K562 (cell line): ENCODE measurements around the gene TRIM71. TPM values are rescaled to one million over a fixed set of nuclear protein-coding genes. Genes with fewer than 3 reads are reported as not detected.

Experiments used
- ATAC-seq: fragments of 200-7000 bp; cut with Tn5 transposase; 3 replicates; pipeline ENCODE4 v1.9.1; 2020; ENCODE audit warnings: moderate library complexity
- BruUV-seq: library from RNA; stranded (reverse); fragments of 400-500 nt; replicated peaks from 2 replicates; lab custom pipeline; 2021; lab: Mats Ljungman, UMichigan
- CTCF ChIA-PET: fragments of 300-600 bp; formaldehyde crosslinking; extraction: SDS; loops from one replicate; lab custom pipeline; 2021; ENCODE audit warnings: low intra/inter-chr PET ratio; lab: Yijun Ruan, JAX
- POLR2A ChIA-PET: fragments of 300-600, 350-650 bp; sonication (Branson Sonifier 250); formaldehyde crosslinking; extraction: SDS; loops from one replicate; lab custom pipeline; 2021; ENCODE audit warnings: antibody characterized with exemption, inconsistent platforms; lab: Yijun Ruan, JAX
- DNase-seq, 4 experiments: peaks; one replicate each; pipeline versions ENCODE4 v3.0.0 to v3.0.0-alpha.2; 2011 to 2018; ENCODE audit warnings: low spot score in 3 of 4, mixed read lengths in 3 of 4; ENCODE audit errors: extremely low read depth in 1 of 4
- FAIRE-seq: peaks from 2 replicates; lab custom pipeline; 2011; peaks lifted over from hg19 to GRCh38; lab: Jason Lieb, UNC
- H2AFZ ChIP-seq: 2 replicates; pipeline ENCODE4 v1.6.0; 2011; ENCODE audit warnings: low read depth, low read length, control low read depth, inconsistent platforms
- H3K27ac ChIP-seq: fragments of 200-600 bp; 3 replicates; pipeline ENCODE4 v1.8.0; 2011; ENCODE audit warnings: low read depth, mild to moderate bottlenecking, control low read depth, inconsistent platforms, low read length, moderate library complexity, mixed read lengths; ENCODE audit errors: extremely low read depth
- H3K27me3 ChIP-seq, 2 experiments: fragments of 300-600 bp in 1 of 2; 2 replicates in 1 of 2; 3 replicates in 1 of 2; pipeline versions ENCODE4 v1.6.0 to v1.8.0; 2011; ENCODE audit warnings: inconsistent platforms in 2 of 2, low read length in 2 of 2, mild to moderate bottlenecking in 1 of 2, mixed read lengths in 1 of 2, moderate library complexity in 1 of 2; ENCODE audit not compliant: control insufficient read depth in 2 of 2, insufficient read depth in 2 of 2
- H3K36me3 ChIP-seq: fragments of 300-600 bp; 3 replicates; pipeline ENCODE4 v1.8.0; 2011; ENCODE audit warnings: mild to moderate bottlenecking, low read length, inconsistent platforms; ENCODE audit not compliant: control insufficient read depth, insufficient read depth
- H3K4me1 ChIP-seq, 2 experiments: fragments of 200-600 bp in 1 of 2; replicated peaks in 1 of 2; 2 replicates in 1 of 2; 3 replicates in 1 of 2; pipeline versions ENCODE4 v1.5.1 to v1.8.0; 2011; ENCODE audit warnings: inconsistent platforms in 2 of 2, low read length in 2 of 2, mild to moderate bottlenecking in 1 of 2, mixed read lengths in 1 of 2, moderate library complexity in 1 of 2; ENCODE audit not compliant: control insufficient read depth in 2 of 2, insufficient read depth in 2 of 2
- H3K4me2 ChIP-seq: 2 replicates; pipeline ENCODE4 v1.6.1; 2011; ENCODE audit warnings: low read length, control low read depth, inconsistent platforms, mixed read lengths; ENCODE audit not compliant: insufficient read depth
- H3K4me3 ChIP-seq: fragments of 200-600 bp; sonication (generic), shearing (Covaris generic); 2 replicates; pipeline ENCODE4 v1.5.1; 2016; ENCODE audit warnings: control low read depth, inconsistent platforms
- H3K79me2 ChIP-seq: fragments of 200-600 bp; 3 replicates; pipeline ENCODE4 v1.8.0; 2011; ENCODE audit warnings: low read length, inconsistent platforms; ENCODE audit not compliant: control insufficient read depth, insufficient read depth
- H3K9ac ChIP-seq, 2 experiments: 2 replicates each; pipeline versions ENCODE4 v1.6.0 to v1.6.1; 2011; ENCODE audit warnings: low read depth in 2 of 2, low read length in 2 of 2, control low read depth in 1 of 2, inconsistent platforms in 1 of 2, mild to moderate bottlenecking in 1 of 2, mixed read lengths in 1 of 2; ENCODE audit not compliant: insufficient read depth in 1 of 2
- H3K9me1 ChIP-seq: one replicate; pipeline ENCODE4 v1.6.0; 2011; ENCODE audit warnings: inconsistent platforms, mild to moderate bottlenecking, low read length, moderate library complexity; ENCODE audit not compliant: control insufficient read depth, insufficient read depth
- H3K9me3 ChIP-seq: replicated peaks from 2 replicates; pipeline ENCODE4 v1.5.1; 2011; ENCODE audit warnings: low read depth, low read length, inconsistent platforms; ENCODE audit not compliant: control insufficient read depth, insufficient read depth
- H4K20me1 ChIP-seq: replicated peaks from 2 replicates; pipeline ENCODE4 v1.6.1; 2011; ENCODE audit warnings: low read length, inconsistent platforms, mixed read lengths; ENCODE audit not compliant: control insufficient read depth, insufficient read depth
- COPS2 ChIP-seq: fragments of 450-650 bp; conservative IDR thresholded peaks from 2 replicates; pipeline ENCODE4 v1.6.1; 2016; ENCODE audit warnings: mild to moderate bottlenecking, moderate library complexity
- EGR1 ChIP-seq: fragments of 450-650 bp; conservative IDR thresholded peaks from 2 replicates; pipeline ENCODE4 v1.6.1; 2017; ENCODE audit warnings: mild to moderate bottlenecking
- ZNF398 ChIP-seq: fragments of 250-450 bp; sonication (Bioruptor Pico); IDR thresholded peaks from 2 replicates; pipeline ENCODE4 v1.8.0; 2021; ENCODE audit warnings: moderate library complexity, mild to moderate bottlenecking, inconsistent platforms
- WGBS: fragments of 100-300 bp; shearing (Covaris generic); methylation state at CpG from one replicate; pipeline ENCODE4 v1.1.6; 2016; ENCODE audit warnings: low coverage, mixed read lengths; ENCODE audit not compliant: insufficient coverage; ENCODE audit errors: missing lambda C conversion rate; 5-methylcytosine and 5-hydroxymethylcytosine counted together
- in situ Hi-C: fragments of 300-500 bp; cut with MboI; formaldehyde crosslinking; loops from 4 replicates; pipeline ENCODE4 v1.15.0; 2018; ENCODE audit warnings: inconsistent platforms, mixed read lengths
- intact Hi-C: fragments of 100-400 bp; cut with micrococcal nuclease; formaldehyde crosslinking; loops from 2 replicates; pipeline ENCODE4 v1.14.2; 2022
- polyA plus RNA-seq, 8 experiments: library from polyadenylated mRNA; depleted of rRNA in 4 of 8; stranded (reverse) in 5 of 8; unstranded in 3 of 8; fragments of >200 nt; fragmentation: Nextera tagmentation in 2 of 8; fragmentation: Illumina TruSeq in 1 of 8; extraction: Ambion mirVana in 2 of 8; extraction: Trizol in 1 of 8; gene quantifications; 2 replicates each; pipeline versions ENCODE4 v1.2.1 to v1.2.3, GENCODE V29; 2011 to 2014; ENCODE audit warnings: inconsistent platforms in 1 of 8, missing spikeins in 1 of 8
- total RNA-seq, 7 experiments: library from RNA; depleted of rRNA in 6 of 7; stranded (reverse); fragments of >200 nt in 6 of 7; fragmentation: Illumina TruSeq in 2 of 7; extraction: Trizol in 2 of 7; gene quantifications; 2 replicates each; pipeline versions ENCODE4 v1.2.1 to v1.2.3, GENCODE V29; 2011 to 2021; ENCODE audit warnings: low replicate concordance in 1 of 7

TRIM71 gene
- total and polyA plus RNA-seq, 9 of the 15 experiments (the other 6 are each of a cell fraction or from before 2014, with no cell fraction given), result 0.04 to 0.11 TPM; not detected in 7

DNA sequence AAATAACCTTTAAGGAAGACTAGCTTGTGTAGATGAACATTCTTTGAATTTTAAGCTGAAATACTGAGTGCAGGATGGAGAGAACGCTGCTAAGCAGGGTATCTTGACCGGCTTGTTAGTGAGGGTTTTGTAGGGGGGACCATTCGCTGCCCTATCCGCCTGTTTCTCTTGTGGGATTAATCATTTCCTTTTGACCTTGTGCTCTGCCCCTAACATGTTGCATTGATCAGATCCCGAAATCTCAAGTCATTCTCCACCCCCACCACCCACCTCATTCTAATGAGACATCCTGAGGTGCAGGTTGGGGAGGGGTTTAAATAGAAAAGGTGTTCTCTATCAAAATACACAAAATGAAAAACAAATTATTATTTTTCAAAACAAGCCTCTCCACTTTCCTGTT, 32.8 kb downstream of the TRIM71 start:
- no peaks in the 10 kb centered on the region for H3K9me3 ChIP-seq
- ChIA-PET CTCF (no interaction called here), POLR2A (interaction anchor here (0.7 to 1.0 kb wide), 2 partner anchors 24 to 44 kb away, joined by 3 to 4 read pairs; no protein-coding TSS in a partner anchor)
- intact Hi-C loops (no loop called here), in situ Hi-C loops (no loop called here)
- peaks cover 10 to 20% of the 10 kb centered on the region in 2 experiments; a peak in 3 of 5 replicates for H3K27me3 ChIP-seq
- H3K4me3 ChIP-seq, result no peak overlapping the region
- H3K9ac ChIP-seq, result no peak overlapping the region
- H3K4me1 ChIP-seq, result peaks cover 3 to 10% of the 10 kb centered on the region in 2 experiments; a peak in 3 of 5 replicates
- H3K9me1 ChIP-seq, result no peaks in the 10 kb centered on the region
- 0 out of 2 replicates have a peak, but pooled peaks cover 3% of the 10 kb centered on the region for H4K20me1 ChIP-seq
- WGBS, result 23% methylated on average over 5 of the region's 5 CpGs
- ATAC-seq (no peak), FAIRE-seq (no peak), DNase-seq (no peak)
- H3K4me2 ChIP-seq, result no peak overlapping the region
- H3K36me3 ChIP-seq, result no peaks in the 10 kb centered on the region
- H2AFZ ChIP-seq, result no peak overlapping the region
- no peaks in the 10 kb centered on the region for H3K79me2 ChIP-seq
- no TSS peak for BruUV-seq
- TF ChIP-seq ZNF398 (CRISPR knock-in tag), result no peak
- 0 out of 2 replicates have a peak, but pooled peaks have one; percentile 56 for TF ChIP-seq COPS2
- peak; percentile 73 for TF ChIP-seq EGR1
- H3K27ac ChIP-seq, result no peak overlapping the region
